ENCODE data around the gene SH3YL1.

SH3YL1 gene, protein sequence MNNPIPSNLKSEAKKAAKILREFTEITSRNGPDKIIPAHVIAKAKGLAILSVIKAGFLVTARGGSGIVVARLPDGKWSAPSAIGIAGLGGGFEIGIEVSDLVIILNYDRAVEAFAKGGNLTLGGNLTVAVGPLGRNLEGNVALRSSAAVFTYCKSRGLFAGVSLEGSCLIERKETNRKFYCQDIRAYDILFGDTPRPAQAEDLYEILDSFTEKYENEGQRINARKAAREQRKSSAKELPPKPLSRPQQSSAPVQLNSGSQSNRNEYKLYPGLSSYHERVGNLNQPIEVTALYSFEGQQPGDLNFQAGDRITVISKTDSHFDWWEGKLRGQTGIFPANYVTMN

DNA sequence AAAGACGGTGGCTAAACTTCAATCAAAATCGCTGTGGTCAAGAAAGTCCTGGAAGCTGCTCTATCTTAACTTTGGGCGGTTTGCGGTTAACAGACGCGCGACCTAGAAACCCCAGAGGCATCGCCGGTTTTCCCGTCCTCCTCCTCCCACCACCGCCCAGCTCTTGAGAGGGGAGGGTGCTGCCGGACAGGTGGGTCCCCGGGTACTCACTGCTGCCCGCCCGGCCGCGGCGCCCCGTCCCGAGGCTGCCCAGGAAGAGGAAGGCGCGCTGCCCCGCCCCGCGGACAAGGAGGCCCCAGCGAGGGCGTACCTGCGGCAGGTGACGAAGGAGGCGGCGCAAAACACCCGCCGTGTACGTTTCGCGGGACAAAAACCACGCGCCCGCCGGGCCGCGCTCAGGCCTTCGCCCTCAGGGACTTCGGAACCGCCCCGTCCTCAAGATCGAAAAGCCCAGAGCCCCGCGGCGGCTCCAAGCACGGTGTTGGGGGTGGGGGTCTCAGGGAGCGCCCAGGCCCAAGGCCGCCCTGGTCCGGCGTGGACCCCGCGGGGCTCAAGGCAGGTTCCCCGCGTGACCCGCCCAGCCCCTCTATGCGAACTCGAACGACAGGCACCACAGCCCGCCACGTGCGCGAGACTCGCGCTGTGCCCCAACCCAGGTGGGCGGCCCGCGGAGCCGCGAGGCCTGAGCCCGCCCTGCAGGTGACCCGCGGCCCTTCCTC, at the start of gene SH3YL1:
TSS of gene SH3YL1 (minus strand) at position 259 of the 719 bp plus-strand sequence. CDS start at position 211, 48 bp downstream.
- peak; percentile 60 for DNase-seq

DNA sequence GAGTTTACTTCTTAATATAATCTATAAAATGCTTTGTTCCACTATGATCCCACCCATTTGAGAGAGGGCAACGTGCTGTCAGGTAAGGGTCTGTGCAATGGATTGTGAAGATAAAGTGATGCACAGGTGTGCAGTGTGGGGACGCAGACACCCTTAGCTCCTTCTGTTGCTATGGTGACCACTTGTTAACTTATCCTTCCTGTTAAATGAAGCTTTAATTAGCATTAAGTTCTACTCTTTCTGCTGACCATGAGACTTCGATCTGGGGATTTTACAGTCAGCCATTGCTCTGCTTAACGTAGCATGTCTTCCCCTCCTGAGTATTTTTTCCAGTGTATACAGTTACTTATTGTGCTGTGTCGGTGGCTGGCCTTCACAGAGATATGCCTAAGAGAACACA, 47.2 kb upstream of the SH3YL1 start:
- DNase-seq, result no peak

DNA sequence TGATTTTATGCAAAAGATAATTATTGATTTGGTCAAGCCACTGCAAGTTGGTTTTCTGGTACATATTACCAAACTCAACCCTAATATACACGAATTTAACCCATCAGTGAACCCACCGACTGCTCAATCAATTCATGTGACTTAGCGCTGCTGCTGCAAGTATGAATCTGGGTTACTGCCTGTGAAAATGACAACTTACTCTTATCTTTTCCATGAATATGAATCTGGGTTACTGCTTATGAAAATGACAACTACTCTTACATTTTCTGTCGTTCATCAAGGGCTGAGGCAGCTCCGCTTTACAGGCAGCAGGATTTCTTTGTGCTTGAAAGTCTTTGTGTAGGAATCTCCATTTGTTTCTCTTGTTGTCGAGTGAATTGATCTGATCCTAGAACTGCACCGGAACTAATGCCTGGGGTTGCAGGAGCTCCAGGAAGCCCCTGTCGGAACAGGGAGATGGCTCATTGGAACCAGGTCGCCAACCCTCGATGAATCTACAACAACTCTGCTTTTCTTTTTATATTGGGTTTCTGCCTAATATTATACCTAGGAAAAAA, 46.2 kb upstream of the SH3YL1 start:
- no peak for DNase-seq

DNA sequence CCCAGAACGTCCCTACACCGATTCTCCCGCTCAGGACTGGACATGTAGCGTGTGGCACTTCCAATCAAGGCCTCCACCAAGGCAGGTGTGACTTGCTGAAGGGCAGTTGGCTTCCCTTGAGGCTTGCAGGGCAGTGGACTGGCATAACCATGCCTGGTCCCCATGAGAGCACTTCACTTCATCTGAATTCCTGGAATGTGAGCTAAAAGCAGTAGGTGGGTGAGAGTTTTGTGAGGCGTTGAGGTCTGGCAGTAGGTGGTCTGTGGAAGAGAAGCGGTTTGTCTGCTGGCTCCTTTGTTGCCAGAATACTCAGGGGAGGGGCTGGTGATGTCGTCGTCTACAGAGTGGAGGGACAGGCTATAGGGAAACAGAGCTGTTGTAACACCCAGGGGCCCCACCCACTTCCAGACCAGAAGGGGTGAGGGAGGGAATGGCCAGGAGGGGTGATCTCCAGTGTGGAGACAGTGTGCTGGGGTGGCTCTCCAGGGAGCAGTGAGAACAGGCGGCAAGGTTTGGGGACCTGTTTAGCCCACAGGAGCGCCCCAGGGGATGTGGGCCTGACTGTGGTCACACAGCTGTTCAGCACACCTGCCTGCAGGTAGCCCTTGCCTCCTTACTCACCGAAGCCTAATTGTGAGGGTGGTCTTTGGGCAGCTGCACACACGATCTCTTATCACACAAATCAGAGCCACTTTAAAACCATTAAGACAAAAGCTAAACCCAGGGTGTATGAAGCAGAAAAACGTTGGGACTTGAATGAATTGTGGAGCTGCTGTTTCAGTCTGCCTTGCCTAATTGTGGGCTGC, 45.5 kb upstream of the SH3YL1 start:
- no peak for DNase-seq

DNA sequence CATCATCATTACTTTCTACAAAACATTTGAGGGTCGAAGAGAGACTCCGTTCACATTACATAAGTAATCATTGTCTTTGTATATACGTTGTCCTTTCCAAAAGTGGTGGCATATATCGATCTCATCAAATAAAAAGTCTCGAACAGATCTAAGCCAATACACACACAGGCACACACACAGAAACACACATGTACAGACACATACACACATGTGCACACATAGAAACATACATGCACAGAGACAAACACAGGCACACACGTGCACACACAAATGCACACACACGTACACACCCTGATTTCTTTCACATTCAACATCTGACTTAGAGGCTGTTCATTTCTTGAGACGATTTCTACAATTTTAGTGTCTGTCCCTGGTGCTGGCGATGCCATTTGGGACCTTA, 41.5 kb upstream of the SH3YL1 start:
- DNase-seq, result no peak

DNA sequence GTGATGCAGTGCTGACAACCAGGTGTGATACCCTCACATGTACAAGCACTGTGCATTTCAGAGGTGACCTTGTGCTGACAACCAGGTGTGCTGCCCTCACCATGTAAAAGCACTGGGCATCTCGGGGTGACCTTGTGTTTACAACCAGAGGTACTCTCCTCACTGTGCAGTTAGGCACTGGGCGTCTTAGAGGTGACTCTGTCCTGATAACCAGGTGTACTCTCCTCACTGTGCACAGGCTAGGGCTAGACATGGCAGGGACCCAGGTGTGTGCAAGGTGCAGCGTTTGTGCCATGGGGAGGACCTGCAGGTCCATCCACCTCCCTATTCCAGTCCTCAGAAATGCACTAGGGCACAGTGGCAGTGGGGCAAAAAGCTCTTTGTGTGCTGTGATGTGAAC, 32.5 kb upstream of the SH3YL1 start:
- DNase-seq, result no peak

DNA sequence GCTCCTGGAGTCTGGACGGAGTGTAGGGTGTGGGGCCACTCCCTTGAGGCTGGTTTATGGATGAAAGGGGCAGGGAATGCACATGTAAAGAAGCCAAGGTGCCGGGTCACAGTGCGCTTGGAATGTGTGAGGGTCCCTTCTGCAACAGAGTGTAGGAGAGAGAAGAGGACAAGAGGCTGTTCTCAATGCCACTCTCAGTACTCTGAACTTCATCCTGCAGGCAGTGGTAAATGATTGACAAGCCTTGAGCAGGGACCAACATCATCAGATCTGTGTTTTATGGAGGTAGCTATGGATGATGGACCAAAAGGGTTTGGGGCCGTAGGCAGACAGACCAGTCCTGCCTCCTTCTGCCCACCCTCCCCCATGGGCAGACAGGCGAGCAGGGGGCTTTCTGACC, 31.3 kb upstream of the SH3YL1 start:
- DNase-seq, result no peak

DNA sequence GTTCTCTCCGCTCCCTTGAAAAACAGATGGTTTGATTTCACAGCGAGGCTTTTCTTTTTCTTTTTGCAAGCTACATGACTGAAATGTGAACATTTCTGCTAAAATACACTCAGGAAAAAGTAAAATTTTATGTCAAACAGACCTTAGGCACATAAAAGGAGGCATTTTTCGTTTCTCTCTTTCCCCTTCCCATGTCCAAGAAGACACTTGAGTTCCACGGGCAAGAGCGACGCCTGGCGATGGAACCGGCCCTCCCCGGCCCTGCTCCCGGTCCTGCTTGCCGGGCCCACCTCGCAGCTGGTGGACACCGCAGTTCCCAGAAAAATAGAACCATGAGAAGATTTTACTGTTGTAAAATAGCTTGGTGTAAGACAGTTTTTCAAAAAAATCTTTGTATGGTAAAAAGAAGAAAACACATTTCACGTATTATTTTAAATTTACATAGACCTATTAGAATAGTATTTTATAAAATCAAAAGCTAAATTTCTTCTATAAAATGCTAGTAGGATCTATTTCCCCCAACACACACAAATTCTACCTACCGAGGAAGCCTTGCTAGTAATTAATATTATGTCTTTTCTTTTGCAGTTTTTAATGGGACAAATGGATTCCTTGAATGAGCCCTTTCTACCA, 26.4 kb upstream of the SH3YL1 start:
- peak; percentile 38 for DNase-seq

DNA sequence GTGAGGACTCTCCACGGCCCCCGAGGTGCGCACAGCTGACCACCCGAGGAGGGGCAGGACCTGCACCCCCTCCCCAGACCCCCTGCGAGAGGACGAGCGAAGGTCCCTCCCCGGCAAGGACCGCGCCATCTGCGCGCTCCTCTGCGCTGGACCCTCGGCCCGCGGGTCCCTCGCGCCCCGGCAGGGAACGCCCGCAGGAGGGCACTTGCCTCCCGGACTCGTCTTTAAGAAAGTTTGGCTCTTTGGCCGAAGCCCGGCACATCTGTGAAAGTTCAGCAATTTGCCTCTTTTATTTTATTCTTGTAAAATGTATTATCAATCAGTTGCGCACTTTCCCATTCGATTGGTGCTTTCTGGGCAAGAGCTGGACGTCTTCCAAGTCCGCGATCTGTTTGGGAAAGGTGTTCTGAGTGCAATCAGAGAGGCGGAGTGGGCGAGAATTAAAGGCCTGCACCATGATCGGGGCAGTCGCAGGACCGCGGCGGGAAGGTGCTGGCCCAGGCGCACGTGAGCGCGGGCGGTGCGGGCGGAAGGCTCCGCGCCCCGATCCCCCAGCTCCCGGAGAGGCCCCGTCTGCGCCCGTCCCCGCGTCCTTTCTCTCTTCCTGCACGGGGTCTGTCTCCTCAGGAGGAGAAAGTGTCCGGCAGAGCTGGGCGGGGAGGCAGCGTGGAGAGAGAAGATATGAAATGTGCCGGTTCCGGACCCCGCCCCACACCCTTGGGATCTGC, 25.7 kb upstream of the SH3YL1 start:
- no peak for DNase-seq

DNA sequence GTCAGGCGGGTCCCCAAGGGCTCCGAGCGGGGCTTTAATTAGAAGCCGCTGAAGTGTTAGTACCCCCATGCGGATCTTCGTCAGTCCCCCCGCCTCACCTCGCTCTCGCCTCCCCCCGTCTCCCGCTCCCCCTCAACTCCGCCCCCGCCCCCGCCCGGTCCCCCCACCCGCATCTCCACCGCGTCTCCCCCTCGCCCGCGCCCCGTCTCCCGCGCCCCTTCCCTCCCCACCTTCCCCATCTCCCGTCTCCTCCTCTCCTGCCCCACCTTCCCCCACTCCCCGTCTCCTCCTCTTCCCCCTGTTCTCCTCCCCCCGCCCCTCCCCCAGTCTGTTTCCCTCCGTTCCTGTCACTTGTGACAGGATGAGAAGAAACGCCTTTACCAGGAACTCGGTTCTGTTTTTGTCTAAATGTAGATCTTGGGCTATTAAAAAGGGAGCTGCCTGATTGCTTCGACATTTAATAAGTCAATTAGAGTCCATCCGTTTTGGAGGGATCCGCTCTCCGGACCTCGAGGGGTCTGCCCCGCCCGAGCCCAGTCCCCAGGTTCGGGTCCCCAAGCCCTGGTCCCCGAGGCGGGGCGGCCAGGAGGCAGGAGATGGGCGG, 25.0 kb upstream of the SH3YL1 start:
- DNase-seq, result no peak

DNA sequence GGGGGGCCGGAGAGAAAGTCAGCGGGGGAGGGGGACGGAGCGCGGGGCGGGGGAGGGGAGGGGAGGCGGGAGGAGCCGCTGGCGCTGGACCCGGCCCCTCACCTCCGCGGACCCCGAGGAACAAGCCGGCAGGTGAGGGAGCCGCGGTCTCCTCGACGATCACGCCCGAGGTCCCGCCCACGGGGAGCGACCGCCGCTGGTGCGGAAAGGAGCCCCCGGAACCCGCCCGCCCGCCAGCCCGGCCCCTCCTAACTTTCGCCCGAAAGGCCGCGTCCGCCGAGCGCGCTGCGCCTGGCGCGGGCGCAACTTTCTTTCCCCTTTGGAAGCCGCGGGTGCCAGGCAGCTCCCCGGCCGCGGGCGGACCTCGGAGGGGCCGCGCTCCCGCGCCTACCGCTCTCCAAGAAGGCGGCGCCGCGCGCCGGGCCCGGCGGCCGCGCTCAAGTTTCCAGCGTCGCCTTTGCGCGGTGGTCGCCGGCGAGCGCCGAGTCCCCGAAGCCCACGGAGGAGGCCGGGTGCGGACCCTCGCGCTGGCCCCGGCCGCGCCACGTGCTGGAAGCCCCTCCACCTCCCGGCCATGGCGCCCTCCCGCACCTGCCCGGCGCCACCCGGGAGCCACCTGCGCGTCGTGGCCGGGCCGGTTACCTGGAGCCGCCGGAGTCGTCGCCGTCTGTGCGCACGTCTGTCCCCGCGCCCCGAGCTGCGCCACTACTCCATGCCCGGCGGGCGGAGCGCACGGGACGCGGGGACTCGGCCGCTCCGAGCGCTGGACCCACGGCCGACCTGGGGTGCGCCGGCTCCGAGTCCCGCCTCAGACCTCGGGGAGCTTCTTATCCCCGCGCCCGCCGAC, 24.3 kb upstream of the SH3YL1 start, which contains the start of gene ALKAL2:
TSS of gene ALKAL2 (minus strand) at position 181 of the 847 bp plus-strand sequence. CDS start 256 bp downstream, outside the sequence.
- DNase-seq, result peak; percentile 14

DNA sequence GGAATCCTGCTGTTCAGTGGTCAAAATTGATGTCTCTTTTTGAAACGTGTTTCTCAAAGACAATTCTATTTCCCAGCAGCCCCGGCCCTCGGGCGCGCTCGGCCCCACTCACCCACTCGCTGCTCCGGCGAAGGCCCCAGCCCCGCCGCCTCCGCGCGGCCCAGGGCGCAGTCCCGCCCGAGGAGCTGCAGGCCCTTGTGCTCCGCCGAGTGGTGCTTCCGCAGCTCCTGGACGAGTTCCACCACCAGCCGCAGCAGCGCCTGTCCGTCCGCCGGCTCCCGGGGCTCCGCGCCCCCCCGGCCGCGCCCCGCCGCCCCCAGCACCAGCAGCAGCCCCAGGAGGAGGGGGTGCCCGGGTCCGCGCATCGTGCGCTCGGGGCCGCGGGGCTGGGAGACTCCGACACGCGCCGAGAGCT, 23.6 kb upstream of the SH3YL1 start:
- DNase-seq, result no peak

DNA sequence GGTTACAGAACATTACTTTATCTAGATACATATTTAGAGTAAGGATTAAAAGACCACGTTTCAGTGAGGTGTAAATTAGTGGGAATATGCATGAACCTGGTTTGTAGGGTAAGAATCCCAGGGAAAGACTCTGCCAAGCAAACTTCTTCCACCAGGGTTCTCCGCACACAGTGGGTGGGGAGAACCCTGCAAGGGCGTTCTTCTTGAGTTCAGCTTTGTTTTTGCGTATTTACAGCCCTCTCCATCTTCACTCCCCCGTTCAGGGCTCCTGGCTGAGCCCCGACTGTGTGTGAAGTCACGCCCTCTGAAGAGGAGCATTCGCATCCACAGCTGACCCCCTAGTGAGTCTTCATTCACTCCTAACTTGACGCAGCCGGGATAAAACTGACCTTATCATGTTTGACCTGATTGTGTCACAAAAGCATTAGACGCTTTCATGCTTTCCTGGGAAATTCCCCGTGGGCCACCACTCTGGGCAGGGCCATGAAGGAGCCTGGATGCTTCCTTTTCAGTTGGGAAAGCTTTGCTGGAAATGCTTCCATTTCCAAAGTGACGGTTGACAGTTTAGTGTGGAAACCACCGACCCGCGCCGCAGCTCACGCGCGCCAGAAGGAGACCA, 23.1 kb upstream of the SH3YL1 start:
- DNase-seq, result no peak

DNA sequence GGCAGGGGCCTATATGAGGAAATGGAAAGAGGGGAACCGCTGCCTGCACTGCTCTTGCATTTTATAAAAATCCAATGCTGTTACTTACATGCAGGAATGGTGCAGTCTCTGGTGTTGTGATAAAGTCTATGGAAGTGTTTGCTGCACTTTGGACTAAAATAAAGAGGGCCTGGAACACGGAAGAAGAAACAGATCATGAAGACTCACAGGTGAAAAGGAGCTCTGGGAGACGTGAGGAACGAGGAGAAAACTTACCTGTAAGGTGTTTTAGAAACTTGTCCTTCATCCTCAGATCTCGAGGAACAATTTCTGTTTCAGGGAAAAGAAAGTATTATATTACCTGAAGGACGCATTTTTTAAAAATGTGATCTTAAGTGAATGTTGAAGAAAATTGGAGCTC, 22.2 kb upstream of the SH3YL1 start:
- no peak for DNase-seq

DNA sequence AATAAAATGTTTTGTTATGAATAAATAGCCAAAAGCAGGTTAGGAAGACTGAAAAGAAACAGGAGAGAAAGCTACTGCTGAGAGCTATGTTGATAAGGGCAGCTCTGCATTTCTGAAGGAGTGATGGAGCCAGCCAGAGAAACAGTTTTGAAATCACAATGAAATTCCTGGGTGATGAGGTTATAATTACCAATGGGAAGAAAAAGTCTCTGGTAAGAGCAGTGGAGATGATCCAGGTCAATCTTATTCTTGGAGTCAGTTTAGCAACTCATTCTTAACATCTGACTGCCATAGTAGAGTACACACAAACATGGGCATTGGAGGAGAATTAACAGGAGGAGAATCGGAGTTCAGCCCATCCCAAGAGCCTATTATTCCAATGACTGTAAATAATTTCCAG, 21.7 kb upstream of the SH3YL1 start:
- no peak for DNase-seq

DNA sequence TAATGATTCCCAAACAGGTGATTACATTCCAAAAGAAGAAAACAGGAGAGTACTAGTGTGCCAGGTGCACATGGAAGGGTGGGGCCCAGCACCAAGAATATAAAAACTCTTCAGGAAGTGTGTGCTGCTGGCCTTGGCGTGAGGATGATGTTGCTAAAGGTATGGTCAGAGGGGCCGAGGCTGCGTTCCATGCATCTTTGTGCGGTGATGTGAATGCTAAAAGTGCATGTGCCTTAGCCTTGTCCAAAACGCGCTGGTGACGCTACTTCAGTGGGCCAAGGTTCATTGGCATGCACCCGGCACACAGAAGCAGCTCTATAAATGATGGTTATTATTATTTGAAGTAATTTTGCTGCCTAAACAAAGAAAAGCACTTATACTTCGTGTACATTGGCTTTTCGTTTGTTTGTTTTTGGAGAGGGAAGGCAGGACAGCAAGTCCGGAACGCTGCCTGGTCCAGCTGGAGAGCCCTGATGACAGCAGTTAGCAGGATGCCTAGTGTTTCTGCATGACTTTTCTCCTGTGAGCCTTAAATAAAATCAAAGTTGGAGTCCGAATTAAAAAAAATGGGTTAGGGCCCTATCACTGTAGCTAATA, 21.2 kb upstream of the SH3YL1 start:
- no peak for DNase-seq

DNA sequence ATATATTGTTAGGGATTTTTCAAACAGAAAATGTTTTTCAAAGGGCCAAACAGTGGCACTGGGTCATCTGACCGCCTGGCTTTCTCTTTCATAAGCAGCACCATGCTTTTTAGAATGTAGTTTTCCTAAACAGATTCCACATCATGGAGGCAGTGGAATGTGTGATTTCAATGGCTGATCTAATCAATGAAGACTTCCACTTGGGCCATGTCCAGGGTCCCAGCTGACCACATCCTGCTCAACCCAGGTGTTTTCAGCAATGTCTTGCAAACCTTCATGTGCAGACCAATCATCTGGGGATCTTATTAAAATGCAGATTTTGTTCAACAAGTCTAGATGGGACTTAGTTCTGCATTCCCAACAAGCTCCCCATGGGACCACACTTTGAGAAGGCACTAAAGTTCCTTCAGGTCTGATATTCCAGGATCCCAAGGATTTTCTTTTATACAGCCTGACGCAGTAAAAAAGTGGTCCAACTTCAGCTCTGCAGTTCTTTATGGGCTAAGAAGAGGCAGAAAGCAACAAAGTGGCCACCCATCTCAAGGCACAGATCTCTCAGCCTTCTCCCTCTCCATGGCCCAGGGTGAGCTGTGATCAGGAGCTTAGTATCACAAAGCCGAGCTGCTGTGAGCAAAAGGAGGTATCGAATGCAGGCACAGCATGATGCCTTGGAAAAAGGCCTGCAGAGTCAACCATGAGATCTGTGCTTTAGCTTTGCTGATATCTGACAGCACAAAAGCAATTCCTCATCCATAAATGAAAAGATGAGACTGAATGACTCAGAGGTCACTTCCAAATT, 20.4 kb upstream of the SH3YL1 start:
- DNase-seq, result no peak

DNA sequence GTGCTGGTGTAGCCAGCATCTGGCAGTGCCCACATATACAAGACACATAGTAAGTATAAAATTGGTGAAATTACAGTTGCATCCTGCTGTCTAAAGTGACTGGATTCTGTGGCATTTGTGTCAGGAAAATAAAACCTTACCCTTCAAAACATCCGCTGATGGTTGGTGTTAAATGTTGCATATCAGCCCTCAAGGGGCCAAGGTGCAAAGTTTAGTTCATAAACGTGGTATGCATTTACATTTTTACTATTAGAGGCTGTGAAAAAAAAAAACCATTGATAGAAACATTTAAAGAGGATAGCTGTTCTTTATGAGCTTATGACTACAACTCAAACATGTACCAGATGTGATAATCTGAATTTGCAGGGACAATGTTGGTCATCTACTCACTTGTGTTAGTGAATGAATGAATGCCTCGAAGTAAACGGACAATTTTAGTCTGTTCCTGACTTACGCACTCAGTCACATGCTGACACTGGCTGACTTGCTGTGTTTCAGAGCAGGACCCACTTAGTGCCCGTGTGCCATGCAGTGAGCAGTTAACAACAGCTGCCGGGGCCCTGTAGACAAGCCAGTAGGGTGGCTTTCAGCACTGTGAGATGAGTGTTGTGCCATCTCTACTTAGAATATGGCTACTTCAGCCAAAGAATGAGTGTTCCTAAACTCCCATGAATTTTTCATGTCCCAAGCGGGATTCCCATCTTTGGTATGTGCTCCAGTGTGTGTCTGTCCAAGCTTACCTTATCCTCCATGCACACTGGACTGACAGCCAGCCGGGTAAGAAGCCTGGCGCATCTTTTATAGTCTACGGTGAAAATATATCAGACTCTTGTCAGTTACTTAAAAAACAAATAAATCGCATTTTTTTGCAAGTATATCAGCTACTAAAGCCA, 18.8 kb upstream of the SH3YL1 start:
- DNase-seq, result no peak

All from COR-L47 (cell line).